ENCODE data around the gene IPPK.
"Not testable (repeated sequence)": the region's sequence is repeated elsewhere in the genome, so short reads cannot be mapped to it uniquely, and the experiment has no call there.

Gene IPPK

GRCh38 chr9:92632641-92633040 is 37.3 kb downstream of the IPPK start:
- in situ Hi-C loops (cut with MboI; ENCODE audit: low pct_unique_long_range_greater_than_20kb, low sequenced_read_pairs, unreplicated experiment) = loop anchor here (25.0 kb wide), 2 partner anchors 320 to 495 kb away; no protein-coding TSS in a partner anchor
- no peak for DNase-seq (ENCODE audit: low spot score)
- TF ChIP-seq CTCF (IDR thresholded peaks at IDR 0.05; ENCODE audit: extremely low read depth, insufficient read depth, missing control alignments) = no peak

GRCh38 chr9:92631452-92632343 is 38.2 kb downstream of the IPPK start:
- TF ChIP-seq CTCF (IDR thresholded peaks at IDR 0.05; ENCODE audit: extremely low read depth, insufficient read depth, missing control alignments) = no peak
- in situ Hi-C loops (cut with MboI; ENCODE audit: low pct_unique_long_range_greater_than_20kb, low sequenced_read_pairs, unreplicated experiment) = loop anchor here (25.0 kb wide), 2 partner anchors 319 to 494 kb away; no protein-coding TSS in a partner anchor
- no peak for DNase-seq (ENCODE audit: low spot score)

GRCh38 chr9:92627651-92628050 is 42.3 kb downstream of the IPPK start:
- DNase-seq (ENCODE audit: low spot score) = no peak
- no peak for TF ChIP-seq CTCF (IDR thresholded peaks at IDR 0.05; ENCODE audit: extremely low read depth, insufficient read depth, missing control alignments)
- in situ Hi-C loops (cut with MboI; ENCODE audit: low pct_unique_long_range_greater_than_20kb, low sequenced_read_pairs, unreplicated experiment) = loop anchor here (25.0 kb wide), 2 partner anchors 315 to 490 kb away; no protein-coding TSS in a partner anchor

- DNase-seq (ENCODE audit: low spot score) = no peak
- in situ Hi-C loops (cut with MboI; ENCODE audit: low pct_unique_long_range_greater_than_20kb, low sequenced_read_pairs, unreplicated experiment) = loop anchor here (25.0 kb wide), 2 partner anchors 314 to 489 kb away; no protein-coding TSS in a partner anchor
- TF ChIP-seq CTCF (IDR thresholded peaks at IDR 0.05; ENCODE audit: extremely low read depth, insufficient read depth, missing control alignments) = no peak
These were observed 43.4 kb downstream of the IPPK start for GRCh38 chr9:92626484-92626883.

- DNase-seq (ENCODE audit: low spot score); in situ Hi-C loops (cut with MboI; ENCODE audit: low pct_unique_long_range_greater_than_20kb, low sequenced_read_pairs, unreplicated experiment): not testable (repeated sequence)
These were observed 46.0 kb downstream of the IPPK start for GRCh38 chr9:92623936-92624335.

- in situ Hi-C loops (cut with MboI; ENCODE audit: low pct_unique_long_range_greater_than_20kb, low sequenced_read_pairs, unreplicated experiment) = no loop called here
- no peak for DNase-seq (ENCODE audit: low spot score)
- TF ChIP-seq CTCF (IDR thresholded peaks at IDR 0.05; ENCODE audit: extremely low read depth, insufficient read depth, missing control alignments) = no peak
These were observed 49.1 kb downstream of the IPPK start for GRCh38 chr9:92620845-92621244.

- in situ Hi-C loops (cut with MboI; ENCODE audit: low pct_unique_long_range_greater_than_20kb, low sequenced_read_pairs, unreplicated experiment) = no loop called here
- DNase-seq (ENCODE audit: low spot score) = no peak
- no peak for TF ChIP-seq CTCF (IDR thresholded peaks at IDR 0.05; ENCODE audit: extremely low read depth, insufficient read depth, missing control alignments)
These were observed 50.2 kb downstream of the IPPK start for GRCh38 chr9:92619601-92620300.

Measured in GM13977 (cell line).